Neural cell (in vitro differentiated cells): ENCODE results near the gene EIF2AK2. TPM values are rescaled to one million over a fixed set of nuclear protein-coding genes. Genes with fewer than 3 reads are reported as not detected.

Experiments used
- H2AFZ ChIP-seq: fragments of 200-600, 300-800 bp; sonication (generic), shearing (Covaris generic); 2 replicates; pipeline ENCODE4 v1.6.0; 2014; ENCODE audit warnings: low read depth, mild to moderate bottlenecking, antibody characterized with exemption, low read length, moderate library complexity
- H3F3A ChIP-seq: fragments of 200-600 bp; shearing (Covaris generic); 2 replicates; pipeline ENCODE4 v1.6.1; 2016; ENCODE audit warnings: mild to moderate bottlenecking, moderate library complexity, mixed read lengths, antibody characterized with exemption, low read length; ENCODE audit not compliant: insufficient read depth, poor library complexity, severe bottlenecking
- H3K27ac ChIP-seq: fragments of 200-600, 300-800 bp; sonication (generic), shearing (Covaris generic); 2 replicates; pipeline ENCODE4 v1.5.1; 2014; ENCODE audit warnings: mild to moderate bottlenecking, low read length, moderate library complexity
- H3K27me3 ChIP-seq: fragments of 300-800, 200-600 bp; sonication (generic), shearing (Covaris generic); 2 replicates; pipeline ENCODE4 v1.6.0; 2014; ENCODE audit warnings: mild to moderate bottlenecking, low read depth, low read length, moderate library complexity; ENCODE audit not compliant: insufficient read depth
- H3K36me3 ChIP-seq: fragments of 300-800, 200-600 bp; sonication (generic), shearing (Covaris generic); 2 replicates; pipeline ENCODE4 v1.5.1; 2014; ENCODE audit warnings: mild to moderate bottlenecking, antibody characterized with exemption, low read length, moderate library complexity; ENCODE audit not compliant: insufficient read depth
- H3K4me2 ChIP-seq: fragments of 300-800, 200-600 bp; sonication (generic), shearing (Covaris generic); 2 replicates; pipeline ENCODE4 v1.6.0; 2014; ENCODE audit warnings: mild to moderate bottlenecking, low read length
- H3K4me3 ChIP-seq: fragments of 300-800, 200-600 bp; sonication (generic), shearing (Covaris generic); 2 replicates; pipeline ENCODE4 v1.5.1; 2014; ENCODE audit warnings: mild to moderate bottlenecking, low read length, moderate library complexity
- H3K79me2 ChIP-seq: fragments of 200-600 bp; shearing (Covaris generic); replicated peaks from 2 replicates; pipeline ENCODE4 v1.6.0; 2014; ENCODE audit warnings: mild to moderate bottlenecking, low read length, moderate library complexity; ENCODE audit not compliant: insufficient read depth
- H3K9ac ChIP-seq: fragments of 300-800, 200-600 bp; sonication (generic), shearing (Covaris generic); 2 replicates; pipeline ENCODE4 v1.6.1; 2016; ENCODE audit warnings: mild to moderate bottlenecking, low read length, mixed read lengths
- H3K9me2 ChIP-seq: fragments of 200-600 bp; shearing (Covaris generic); 2 replicates; pipeline ENCODE4 v1.6.1; 2016; ENCODE audit warnings: mild to moderate bottlenecking, low read length, mixed read lengths; ENCODE audit not compliant: insufficient read depth
- H3K9me3 ChIP-seq: fragments of 200-600, 300-800 bp; sonication (generic), shearing (Covaris generic); 2 replicates; pipeline ENCODE4 v1.6.1; 2016; ENCODE audit warnings: mild to moderate bottlenecking, mixed run types, low read length, moderate library complexity, mixed read lengths
- H4K20me1 ChIP-seq: fragments of 200-600 bp; shearing (Covaris generic); 2 replicates; pipeline ENCODE4 v1.6.1; 2016; ENCODE audit warnings: mild to moderate bottlenecking, mixed run types; ENCODE audit not compliant: insufficient read depth
- CTCF ChIP-seq: fragments of 450-650 bp; IDR thresholded peaks from 2 replicates; pipeline ENCODE4 v1.5.1; 2014; ENCODE audit warnings: antibody characterized with exemption, mild to moderate bottlenecking, moderate library complexity; ENCODE audit not compliant: poor library complexity, severe bottlenecking
- EP300 ChIP-seq: fragments of 450-650 bp; conservative IDR thresholded peaks from 2 replicates; pipeline ENCODE4 v1.6.1; 2014; ENCODE audit warnings: antibody characterized with exemption, mild to moderate bottlenecking, moderate library complexity; ENCODE audit not compliant: poor library complexity, severe bottlenecking
- EZH2 ChIP-seq: fragments of 200-600, 300-800 bp; shearing (Covaris generic), sonication (generic); IDR thresholded peaks from 2 replicates; pipeline ENCODE4 v1.6.1; 2014; ENCODE audit warnings: antibody characterized with exemption, low read length, borderline replicate concordance, mild to moderate bottlenecking; ENCODE audit not compliant: insufficient read depth, poor library complexity, severe bottlenecking
- MXI1 ChIP-seq: fragments of 450-650 bp; conservative IDR thresholded peaks from 2 replicates; pipeline ENCODE4 v1.6.1; 2014; ENCODE audit warnings: antibody characterized with exemption, mild to moderate bottlenecking; ENCODE audit not compliant: poor library complexity, severe bottlenecking
- POLR2AphosphoS5 ChIP-seq: IDR thresholded peaks from 2 replicates; pipeline ENCODE4 v1.6.1; 2012
- RAD21 ChIP-seq: fragments of 450-650 bp; conservative IDR thresholded peaks from 2 replicates; pipeline ENCODE4 v1.6.1; 2014; ENCODE audit warnings: antibody characterized with exemption, mild to moderate bottlenecking, moderate library complexity
- REST ChIP-seq: IDR thresholded peaks from 2 replicates; pipeline ENCODE4 v1.6.1; 2012; ENCODE audit warnings: borderline replicate concordance
- SMC3 ChIP-seq: fragments of 450-650 bp; conservative IDR thresholded peaks from 2 replicates; pipeline ENCODE4 v1.6.1; 2014; ENCODE audit warnings: antibody characterized with exemption, mild to moderate bottlenecking, moderate library complexity; ENCODE audit not compliant: poor library complexity
- TAF1 ChIP-seq: IDR thresholded peaks from 2 replicates; pipeline ENCODE4 v1.6.1; 2012; ENCODE audit warnings: low read depth
- polyA plus RNA-seq: library from polyadenylated mRNA; depleted of rRNA; stranded (reverse); fragments of >200 nt; gene quantifications from 2 replicates; pipeline ENCODE4 v1.2.3, GENCODE V29; 2014

EIF2AK2 gene
- polyA plus RNA-seq, 1 donor from 2014 or later: 2.5 TPM

- Histone ChIP-seq H3K79me2 (no peaks in the 10 kb centered on the region), H4K20me1 (no peaks in the 10 kb centered on the region), H3K36me3 (no peaks in the 10 kb centered on the region), H3K9me2 (no peaks in the 10 kb centered on the region), H3K9ac (no peak overlapping the region), H3K4me2 (no peak overlapping the region), H3K9me3 (no peaks in the 10 kb centered on the region), H3K27ac (no peak overlapping the region), H3K4me3 (no peak overlapping the region), H3F3A (no peaks in the 10 kb centered on the region), H3K27me3 (no peaks in the 10 kb centered on the region), H2AFZ (no peak overlapping the region)
- TF ChIP-seq TAF1 (no peak), SMC3 (no peak), RAD21 (no peak), POLR2AphosphoS5 (no peak), CTCF (no peak)
These were observed 56.7 kb downstream of the EIF2AK2 start for GRCh38 chr2:37100054-37100453.

- Histone ChIP-seq H3K9ac (no peak overlapping the region), H3K79me2 (no peaks in the 10 kb centered on the region), H3K4me3 (no peak overlapping the region), H3K9me2 (no peaks in the 10 kb centered on the region), H3K27ac (no peak overlapping the region), H2AFZ (no peak overlapping the region), H3K4me2 (no peak overlapping the region), H3K9me3 (no peaks in the 10 kb centered on the region), H4K20me1 (no peaks in the 10 kb centered on the region), H3F3A (no peaks in the 10 kb centered on the region), H3K27me3 (no peaks in the 10 kb centered on the region), H3K36me3 (peaks cover under 1% of the 10 kb centered on the region)
- TF ChIP-seq REST (no peak), TAF1 (no peak), CTCF (no peak), MXI1 (no peak), EP300 (no peak), SMC3 (no peak), RAD21 (no peak), EZH2 (no peak), POLR2AphosphoS5 (no peak)
These were observed 58.2 kb downstream of the EIF2AK2 start for GRCh38 chr2:37098416-37099118.
